Measurements from ENCODE around the gene ANKRD52.

GRCh38 chr12:56188131-56188777, 69.9 kb downstream of the ANKRD52 start:
- no peak for TF ChIP-seq CTCF (IDR thresholded peaks at IDR 0.05; ENCODE audit: low read depth, low read length, poor library complexity, severe bottlenecking)
- no peak for TF ChIP-seq EZH2phosphoT487 (IDR thresholded peaks at IDR 0.05; ENCODE audit: borderline replicate concordance, low read length)

Data from DOHH2 (cell line).